Esophagus squamous epithelium (tissue), 4 donors: Measurements from ENCODE around the gene ADCY5.
A peak's percentile ranks its signal among the peaks of the same experiment; 100 is the strongest.

Experiments
- POLR2A ChIP-seq, 4 donors: fragments of 450-650 bp; IDR thresholded peaks; one replicate each; pipeline ENCODE4 v1.6.1; 2017; ENCODE audit warnings: antibody characterized with exemption in 4 of 4, mild to moderate bottlenecking in 4 of 4, moderate library complexity in 3 of 4
- TF ChIP-seq, protein P1 (sequence below), 6 experiments: fragments of 450-650 bp in 4 of 6; fragments of 200-600 bp in 2 of 6; sonication (generic) in 2 of 6; IDR thresholded peaks; one replicate each; pipeline ENCODE4 v1.5.1; 2016 to 2019; ENCODE audit warnings: antibody characterized with exemption in 6 of 6, mild to moderate bottlenecking in 4 of 6, moderate library complexity in 4 of 6

DNA sequence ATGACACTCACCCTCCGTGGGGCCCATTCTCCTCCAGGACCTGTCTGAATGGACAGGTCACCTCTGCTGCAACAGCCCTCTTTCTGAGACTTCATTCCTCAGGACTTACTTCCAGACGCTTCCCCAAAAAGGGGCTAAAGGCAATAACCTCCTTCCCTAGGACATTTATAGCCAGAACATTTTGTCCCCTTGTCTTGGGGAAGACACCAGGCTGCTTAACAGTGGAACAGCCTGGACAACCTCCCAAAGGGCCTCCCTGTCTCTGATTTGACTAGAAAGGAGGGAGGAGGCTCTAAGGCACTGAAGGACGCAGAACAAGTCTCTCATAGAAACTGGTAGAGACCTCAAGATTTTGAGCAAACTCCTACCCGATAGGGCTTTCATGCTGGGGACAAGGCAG is 32.7 kb downstream of the ADCY5 start:
- TF ChIP-seq, protein P1, sequence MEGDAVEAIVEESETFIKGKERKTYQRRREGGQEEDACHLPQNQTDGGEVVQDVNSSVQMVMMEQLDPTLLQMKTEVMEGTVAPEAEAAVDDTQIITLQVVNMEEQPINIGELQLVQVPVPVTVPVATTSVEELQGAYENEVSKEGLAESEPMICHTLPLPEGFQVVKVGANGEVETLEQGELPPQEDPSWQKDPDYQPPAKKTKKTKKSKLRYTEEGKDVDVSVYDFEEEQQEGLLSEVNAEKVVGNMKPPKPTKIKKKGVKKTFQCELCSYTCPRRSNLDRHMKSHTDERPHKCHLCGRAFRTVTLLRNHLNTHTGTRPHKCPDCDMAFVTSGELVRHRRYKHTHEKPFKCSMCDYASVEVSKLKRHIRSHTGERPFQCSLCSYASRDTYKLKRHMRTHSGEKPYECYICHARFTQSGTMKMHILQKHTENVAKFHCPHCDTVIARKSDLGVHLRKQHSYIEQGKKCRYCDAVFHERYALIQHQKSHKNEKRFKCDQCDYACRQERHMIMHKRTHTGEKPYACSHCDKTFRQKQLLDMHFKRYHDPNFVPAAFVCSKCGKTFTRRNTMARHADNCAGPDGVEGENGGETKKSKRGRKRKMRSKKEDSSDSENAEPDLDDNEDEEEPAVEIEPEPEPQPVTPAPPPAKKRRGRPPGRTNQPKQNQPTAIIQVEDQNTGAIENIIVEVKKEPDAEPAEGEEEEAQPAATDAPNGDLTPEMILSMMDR (IDR thresholded peaks at IDR 0.05): no peak
- peak in 1 of 4 donors; percentile 40 for TF ChIP-seq POLR2A (IDR thresholded peaks at IDR 0.05)
